ENCODE data around the gene UBN1. TPM values are rescaled to one million over a fixed set of nuclear protein-coding genes. Genes with fewer than 3 reads are reported as not detected.

The UBN1 gene
- polyA plus RNA-seq, 1 donor = 38.2 TPM

DNA sequence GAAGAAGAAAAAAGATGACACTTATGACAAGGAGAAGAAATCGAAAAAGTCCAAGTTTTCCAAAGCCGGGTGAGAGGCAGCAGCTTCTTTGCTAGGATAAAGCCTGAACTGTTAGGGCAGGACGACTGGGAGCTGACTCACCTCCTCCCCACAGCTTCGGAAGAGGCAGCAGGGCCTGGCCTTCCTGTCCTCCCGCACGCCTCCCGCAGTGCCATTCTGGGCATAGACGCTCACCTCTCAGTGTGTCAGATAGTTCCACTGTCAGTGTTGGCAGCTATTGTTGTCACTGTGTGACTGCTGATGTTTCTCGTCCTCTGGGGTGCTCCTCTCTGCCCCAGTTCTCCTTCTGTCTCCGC, 12.6 kb downstream of the UBN1 start:
- Histone ChIP-seq H3K27me3 (ENCODE audit: control insufficient read depth, insufficient read depth, low read length) (no peaks in the 10 kb centered on the region), H3K4me3 (ENCODE audit: low read length) (no peak overlapping the region), H3K36me3 (ENCODE audit: control insufficient read depth, insufficient read depth, low read length) (peaks cover 72% of the 10 kb centered on the region), H3K9me3 (ENCODE audit: control insufficient read depth, low read depth, low read length) (no peaks in the 10 kb centered on the region), H3K27ac (ENCODE audit: low read length) (no peak overlapping the region), H3K4me1 (ENCODE audit: control insufficient read depth, insufficient read depth, low read length) (no peaks in the 10 kb centered on the region)
- 92% methylated on average over 2 of the region's 10 CpGs for WGBS (ENCODE audit: insufficient coverage, low lambda C conversion rate)
- no peak for DNase-seq

DNA sequence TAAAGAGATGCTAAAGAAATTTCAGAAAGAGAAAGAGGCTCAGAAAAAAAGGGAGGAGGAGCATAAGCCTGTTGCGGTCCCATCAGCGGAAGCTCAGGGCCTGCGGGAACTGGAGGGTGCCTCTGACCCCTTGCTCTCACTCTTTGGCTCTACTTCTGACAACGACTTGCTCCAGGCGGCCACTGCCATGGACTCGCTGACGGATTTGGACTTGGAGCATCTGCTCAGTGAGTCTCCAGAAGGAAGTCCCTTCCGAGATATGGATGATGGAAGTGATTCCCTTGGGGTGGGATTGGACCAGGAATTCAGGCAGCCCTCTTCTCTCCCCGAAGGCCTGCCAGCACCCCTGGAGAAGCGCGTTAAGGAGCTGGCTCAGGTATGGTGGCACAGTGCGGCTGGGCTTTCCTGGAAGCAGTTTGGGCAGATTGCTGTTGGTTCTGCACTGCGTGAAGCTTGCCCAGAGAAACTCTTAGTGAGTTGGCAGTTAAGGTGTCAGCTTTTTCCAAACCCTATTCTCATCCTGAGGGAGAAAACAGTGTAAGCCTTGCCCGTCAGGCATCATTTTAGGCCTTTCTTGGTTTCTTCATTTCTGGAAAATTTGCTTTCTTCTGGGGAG, 13.6 kb downstream of the UBN1 start:
- 93% methylated on average over 3 of the region's 14 CpGs for WGBS (ENCODE audit: insufficient coverage, low lambda C conversion rate)
- Histone ChIP-seq H3K9me3 (ENCODE audit: control insufficient read depth, low read depth, low read length) (no peaks in the 10 kb centered on the region), H3K4me1 (ENCODE audit: control insufficient read depth, insufficient read depth, low read length) (no peaks in the 10 kb centered on the region), H3K27me3 (ENCODE audit: control insufficient read depth, insufficient read depth, low read length) (no peaks in the 10 kb centered on the region), H3K27ac (ENCODE audit: low read length) (no peak overlapping the region), H3K36me3 (ENCODE audit: control insufficient read depth, insufficient read depth, low read length) (peaks cover 65% of the 10 kb centered on the region), H3K4me3 (ENCODE audit: low read length) (no peak overlapping the region)
- DNase-seq = no peak

DNA sequence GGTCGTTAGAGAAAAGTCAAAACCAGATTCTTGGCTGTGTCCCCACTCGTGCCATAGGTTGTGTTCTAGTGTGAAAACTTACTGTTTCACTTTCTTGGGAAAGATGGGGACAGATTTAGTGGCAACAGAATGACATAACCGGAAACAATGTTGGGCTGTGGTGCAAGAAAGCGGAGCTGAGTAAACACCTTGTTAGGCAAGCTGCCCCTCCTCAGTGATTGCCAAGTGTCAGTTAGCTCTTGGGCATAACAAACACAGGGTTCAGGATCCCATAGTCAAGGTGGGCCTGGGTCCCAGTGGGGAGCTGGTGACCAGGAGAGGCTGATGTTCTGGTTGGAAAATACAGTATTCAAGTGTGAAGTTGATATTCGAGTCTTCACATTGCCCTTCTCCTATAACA, 15.4 kb downstream of the UBN1 start:
- no peak overlapping the region for H3K4me3 ChIP-seq (ENCODE audit: low read length)
- 100% methylated on average over 1 of the region's 5 CpGs for WGBS (ENCODE audit: insufficient coverage, low lambda C conversion rate)
- H3K36me3 ChIP-seq (ENCODE audit: control insufficient read depth, insufficient read depth, low read length) = peaks cover 59% of the 10 kb centered on the region
- H3K4me1 ChIP-seq (ENCODE audit: control insufficient read depth, insufficient read depth, low read length) = peaks cover 11% of the 10 kb centered on the region
- no peaks in the 10 kb centered on the region for H3K27me3 ChIP-seq (ENCODE audit: control insufficient read depth, insufficient read depth, low read length)
- no peak for DNase-seq
- H3K9me3 ChIP-seq (ENCODE audit: control insufficient read depth, low read depth, low read length) = no peaks in the 10 kb centered on the region
- no peak overlapping the region for H3K27ac ChIP-seq (ENCODE audit: low read length)

DNA sequence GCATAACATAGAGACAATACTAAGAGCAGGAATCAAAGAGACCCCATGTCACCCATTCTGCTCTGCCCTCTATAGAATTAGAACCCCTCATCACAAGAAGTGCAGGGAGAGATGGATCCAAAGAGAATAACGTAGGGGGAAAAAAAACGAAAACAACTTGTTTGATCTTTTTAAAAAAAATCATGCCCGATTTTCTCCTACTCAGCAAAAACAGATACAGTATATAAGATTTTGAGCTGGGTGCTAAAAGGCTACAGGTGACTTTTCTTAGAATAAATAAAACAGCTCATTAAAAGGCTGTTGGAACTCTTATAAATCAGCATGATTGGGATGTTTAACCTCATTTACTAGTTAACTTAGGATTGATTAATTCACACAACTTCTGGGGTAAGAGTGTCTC, 17.4 kb downstream of the UBN1 start:
- Histone ChIP-seq H3K9me3 (ENCODE audit: control insufficient read depth, low read depth, low read length) (no peaks in the 10 kb centered on the region), H3K27me3 (ENCODE audit: control insufficient read depth, insufficient read depth, low read length) (no peaks in the 10 kb centered on the region), H3K4me3 (ENCODE audit: low read length) (no peak overlapping the region), H3K27ac (ENCODE audit: low read length) (no peak overlapping the region), H3K36me3 (ENCODE audit: control insufficient read depth, insufficient read depth, low read length) (peaks cover 43% of the 10 kb centered on the region), H3K4me1 (ENCODE audit: control insufficient read depth, insufficient read depth, low read length) (peaks cover 29% of the 10 kb centered on the region)
- 92% methylated on average over 2 of the region's 3 CpGs for WGBS (ENCODE audit: insufficient coverage, low lambda C conversion rate)
- no peak for DNase-seq

DNA sequence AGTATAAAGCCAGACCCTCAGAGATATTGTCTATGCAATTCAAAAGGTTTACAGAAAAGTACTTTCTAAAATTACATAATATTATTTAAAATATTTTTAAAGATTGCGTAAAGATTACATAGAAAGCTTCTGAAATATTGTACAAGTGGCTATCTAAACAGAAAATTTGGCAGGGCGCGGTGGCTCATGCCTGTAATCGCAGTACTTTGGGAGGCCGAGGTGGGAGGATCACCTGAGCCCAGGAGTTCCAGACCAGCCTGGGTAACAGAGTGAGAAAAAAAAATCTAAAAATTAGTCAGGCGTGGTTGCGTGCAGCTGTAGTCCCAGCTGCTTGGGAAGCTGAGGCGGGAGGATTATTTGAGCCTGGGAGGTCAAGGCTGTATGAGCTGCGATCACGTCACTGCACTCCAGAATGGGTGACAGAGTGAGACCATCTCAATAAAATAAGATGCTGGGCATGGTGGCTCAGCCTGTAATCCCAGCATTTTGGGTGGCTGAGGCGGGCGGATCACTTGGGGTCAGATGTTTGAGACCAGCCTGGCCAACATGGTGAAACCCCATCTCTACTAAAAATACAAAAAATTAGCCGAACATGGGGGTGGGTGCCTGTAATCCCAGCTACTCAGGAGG, 18.1 kb downstream of the UBN1 start:
- peaks cover 43% of the 10 kb centered on the region for H3K36me3 ChIP-seq (ENCODE audit: control insufficient read depth, insufficient read depth, low read length)
- H3K4me1 ChIP-seq (ENCODE audit: control insufficient read depth, insufficient read depth, low read length) = peaks cover 35% of the 10 kb centered on the region
- no peak overlapping the region for H3K27ac ChIP-seq (ENCODE audit: low read length)
- H3K9me3 ChIP-seq (ENCODE audit: control insufficient read depth, low read depth, low read length) = no peaks in the 10 kb centered on the region
- no peaks in the 10 kb centered on the region for H3K27me3 ChIP-seq (ENCODE audit: control insufficient read depth, insufficient read depth, low read length)
- DNase-seq = no peak
- no CpG with 5 or more reads among the region's 13 CpGs for WGBS (ENCODE audit: insufficient coverage, low lambda C conversion rate)
- no peak overlapping the region for H3K4me3 ChIP-seq (ENCODE audit: low read length)

DNA sequence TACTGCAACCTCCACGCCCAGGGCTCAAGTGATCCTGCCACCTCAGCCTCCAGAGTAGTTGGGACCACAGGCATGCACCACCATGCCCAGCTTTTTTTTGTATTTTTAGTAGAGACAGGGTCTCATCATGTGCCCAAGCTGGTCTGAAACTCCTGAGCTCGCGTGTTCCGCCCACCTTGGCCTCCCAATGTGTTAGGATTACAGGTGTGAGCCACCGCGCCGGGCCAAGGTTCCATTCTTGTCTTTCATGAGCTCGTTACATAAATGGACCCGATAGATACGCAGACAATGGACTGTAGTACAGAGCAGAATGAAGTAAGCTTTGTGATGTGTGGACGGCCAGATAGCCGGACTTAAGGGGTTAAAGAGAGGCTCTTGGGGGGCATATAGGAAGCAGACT, 19.3 kb downstream of the UBN1 start:
- Histone ChIP-seq H3K4me3 (ENCODE audit: low read length) (no peak overlapping the region), H3K9me3 (ENCODE audit: control insufficient read depth, low read depth, low read length) (no peaks in the 10 kb centered on the region), H3K4me1 (ENCODE audit: control insufficient read depth, insufficient read depth, low read length) (peaks cover 39% of the 10 kb centered on the region), H3K36me3 (ENCODE audit: control insufficient read depth, insufficient read depth, low read length) (peaks cover 42% of the 10 kb centered on the region), H3K27me3 (ENCODE audit: control insufficient read depth, insufficient read depth, low read length) (no peaks in the 10 kb centered on the region), H3K27ac (ENCODE audit: low read length) (no peak overlapping the region)
- WGBS (ENCODE audit: insufficient coverage, low lambda C conversion rate) = no CpG with 5 or more reads among the region's 12 CpGs
- DNase-seq = no peak

DNA sequence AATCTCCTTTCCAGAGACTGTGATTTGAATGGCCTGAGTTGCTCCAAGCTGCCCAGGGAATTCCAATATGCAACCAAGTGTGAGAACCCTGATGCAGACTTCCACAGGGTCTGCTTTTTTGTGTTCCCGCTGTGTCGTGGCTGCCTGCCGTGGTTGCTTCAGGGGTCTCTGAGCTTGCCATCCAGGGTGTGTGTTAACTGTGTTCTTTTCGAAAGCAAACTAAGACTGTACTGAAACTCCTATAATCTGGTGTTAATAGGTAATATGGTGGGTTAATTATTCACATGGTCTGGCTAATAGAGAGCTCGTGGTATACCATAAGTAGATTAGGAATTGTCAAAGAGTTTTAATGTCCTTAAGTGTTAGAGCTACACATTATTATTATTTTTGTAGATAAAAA, 20.7 kb downstream of the UBN1 start:
- peak overlapping the region; percentile 92 for H3K27ac ChIP-seq (ENCODE audit: low read length)
- peak overlapping the region; percentile 5 for H3K4me3 ChIP-seq (ENCODE audit: low read length)
- H3K27me3 ChIP-seq (ENCODE audit: control insufficient read depth, insufficient read depth, low read length) = no peaks in the 10 kb centered on the region
- WGBS (ENCODE audit: insufficient coverage, low lambda C conversion rate) = no CpG with 5 or more reads among the region's 5 CpGs
- peaks cover 43% of the 10 kb centered on the region for H3K36me3 ChIP-seq (ENCODE audit: control insufficient read depth, insufficient read depth, low read length)
- peaks cover 43% of the 10 kb centered on the region for H3K4me1 ChIP-seq (ENCODE audit: control insufficient read depth, insufficient read depth, low read length)
- H3K9me3 ChIP-seq (ENCODE audit: control insufficient read depth, low read depth, low read length) = no peaks in the 10 kb centered on the region
- peak; percentile 62 to 85 for DNase-seq

DNA sequence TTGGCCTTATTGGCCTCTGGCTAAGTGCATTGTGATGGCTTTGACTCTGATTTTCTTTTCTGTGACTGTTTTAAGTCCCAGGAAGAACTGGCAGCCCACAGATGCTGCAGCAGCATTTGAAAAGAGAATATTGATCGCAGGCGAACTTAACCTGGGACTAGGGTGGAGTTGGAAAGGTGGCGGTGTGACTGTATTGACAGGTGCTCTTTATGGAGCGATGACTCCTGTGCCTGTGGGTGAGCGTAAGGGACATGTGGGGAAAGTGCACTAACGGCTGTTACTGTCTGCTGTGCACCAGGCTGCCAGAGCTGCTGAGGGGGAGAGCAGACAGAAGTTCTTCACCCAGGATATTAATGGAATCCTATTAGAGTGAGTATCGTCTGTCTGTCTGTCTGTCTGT, 21.3 kb downstream of the UBN1 start:
- no peak overlapping the region for H3K4me3 ChIP-seq (ENCODE audit: low read length)
- H3K36me3 ChIP-seq (ENCODE audit: control insufficient read depth, insufficient read depth, low read length) = peaks cover 46% of the 10 kb centered on the region
- H3K27me3 ChIP-seq (ENCODE audit: control insufficient read depth, insufficient read depth, low read length) = no peaks in the 10 kb centered on the region
- H3K4me1 ChIP-seq (ENCODE audit: control insufficient read depth, insufficient read depth, low read length) = peaks cover 48% of the 10 kb centered on the region
- no peaks in the 10 kb centered on the region for H3K9me3 ChIP-seq (ENCODE audit: control insufficient read depth, low read depth, low read length)
- H3K27ac ChIP-seq (ENCODE audit: low read length) = peak overlapping the region; percentile 92
- peak; percentile 31 to 67 for DNase-seq
- no CpG with 5 or more reads among the region's 7 CpGs for WGBS (ENCODE audit: insufficient coverage, low lambda C conversion rate)

DNA sequence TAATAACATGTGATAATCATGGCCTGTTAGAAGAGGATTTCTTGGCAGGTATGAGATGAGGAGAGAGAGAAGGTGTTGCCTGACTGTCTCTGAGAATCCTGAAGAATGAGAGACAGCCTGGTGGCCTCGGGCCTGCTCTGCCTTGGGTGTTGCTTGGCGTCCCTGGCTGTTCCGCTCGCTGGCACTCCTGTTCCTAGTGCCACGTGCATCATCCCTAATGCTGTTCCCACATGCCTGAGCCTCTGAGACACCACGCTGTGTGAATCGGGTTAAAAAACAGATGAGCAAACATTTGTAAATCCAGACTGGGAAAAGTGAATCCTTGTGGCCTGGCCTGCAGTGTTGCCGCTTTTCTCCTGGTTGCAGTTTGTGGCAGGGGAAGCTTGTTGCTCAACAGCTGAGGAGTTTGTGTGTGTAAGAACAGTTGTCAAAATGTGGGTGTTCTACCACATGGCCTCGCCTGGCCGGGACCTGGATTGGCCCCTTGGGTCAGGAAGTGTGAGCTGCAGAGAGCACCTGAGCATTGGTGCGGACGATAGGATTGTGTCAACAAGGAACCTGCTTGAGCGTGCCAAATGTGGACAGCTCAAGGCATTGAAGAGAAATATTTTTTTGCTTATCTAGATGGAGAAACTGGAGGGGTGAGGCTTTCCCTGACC, 22.0 kb downstream of the UBN1 start:
- peaks cover 55% of the 10 kb centered on the region for H3K4me1 ChIP-seq (ENCODE audit: control insufficient read depth, insufficient read depth, low read length)

DNA sequence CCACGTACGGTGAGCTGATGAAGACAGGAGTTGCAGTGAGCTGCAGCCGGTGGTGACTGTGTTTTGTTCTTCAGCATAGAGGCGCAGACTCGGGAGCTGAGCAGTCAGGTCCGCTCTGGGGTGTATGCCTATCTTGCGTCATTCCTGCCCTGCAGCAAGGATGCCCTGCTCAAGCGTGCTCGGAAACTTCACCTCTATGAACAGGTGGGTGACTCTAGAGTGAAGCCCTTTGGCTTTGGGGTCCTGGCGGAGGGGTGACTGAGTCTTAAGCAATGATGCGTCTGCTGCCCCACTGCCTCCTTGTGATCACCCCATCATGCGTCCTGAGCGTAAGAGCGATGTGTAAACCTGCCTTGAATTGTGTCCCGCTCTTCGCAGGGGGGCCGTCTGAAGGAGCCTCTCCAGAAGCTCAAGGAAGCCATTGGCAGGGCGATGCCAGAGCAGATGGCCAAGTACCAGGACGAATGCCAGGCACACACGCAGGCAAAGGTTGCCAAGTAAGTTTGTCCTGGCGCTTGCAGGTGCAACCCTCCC, 22.9 kb downstream of the UBN1 start:
- H3K4me1 ChIP-seq (ENCODE audit: control insufficient read depth, insufficient read depth, low read length) = peaks cover 64% of the 10 kb centered on the region
- H3K4me3 ChIP-seq (ENCODE audit: low read length) = no peak overlapping the region
- DNase-seq = no peak
- WGBS (ENCODE audit: insufficient coverage, low lambda C conversion rate) = no CpG with 5 or more reads among the region's 21 CpGs
- peak overlapping the region; percentile 92 for H3K27ac ChIP-seq (ENCODE audit: low read length)
- no peaks in the 10 kb centered on the region for H3K9me3 ChIP-seq (ENCODE audit: control insufficient read depth, low read depth, low read length)
- H3K36me3 ChIP-seq (ENCODE audit: control insufficient read depth, insufficient read depth, low read length) = peaks cover 56% of the 10 kb centered on the region
- H3K27me3 ChIP-seq (ENCODE audit: control insufficient read depth, insufficient read depth, low read length) = no peaks in the 10 kb centered on the region

More for the DNA sequence above, 22.0 kb downstream of the UBN1 start:
- Histone ChIP-seq H3K9me3 (ENCODE audit: control insufficient read depth, low read depth, low read length) (no peaks in the 10 kb centered on the region), H3K27me3 (ENCODE audit: control insufficient read depth, insufficient read depth, low read length) (no peaks in the 10 kb centered on the region), H3K4me3 (ENCODE audit: low read length) (no peak overlapping the region), H3K27ac (ENCODE audit: low read length) (peak overlapping the region; percentile 92), H3K36me3 (ENCODE audit: control insufficient read depth, insufficient read depth, low read length) (peaks cover 53% of the 10 kb centered on the region)
- no CpG with 5 or more reads among the region's 13 CpGs for WGBS (ENCODE audit: insufficient coverage, low lambda C conversion rate)
- DNase-seq = peak; percentile 61 to 81

All from large intestine (tissue), 3 donors.